Vagina (tissue), 2 donors: ENCODE data around the gene TRUB1. TPM values are rescaled to one million over a fixed set of nuclear protein-coding genes. Genes with fewer than 3 reads are reported as not detected.
A peak's percentile ranks its signal among the peaks of the same experiment; 100 is the strongest.
"Not testable (repeated sequence)": the region's sequence is repeated elsewhere in the genome, so short reads cannot be mapped to it uniquely, and the experiment has no call there.

Source experiments
- DNase-seq, 2 donors: peaks; one replicate each; pipeline ENCODE4 v3.0.0-alpha.2; 2017; ENCODE audit errors: extremely low spot score in 2 of 2
- H3K27ac ChIP-seq: fragments of 200-600 bp; sonication (generic); one replicate; pipeline ENCODE4 v1.5.1; 2019
- H3K27me3 ChIP-seq: fragments of 200-600 bp; sonication (generic); one replicate; pipeline ENCODE4 v1.5.1; 2019
- H3K36me3 ChIP-seq, 2 donors: fragments of 200-600 bp; sonication (generic); one replicate each; pipeline ENCODE4 v1.5.1; 2017 to 2019
- H3K4me1 ChIP-seq: fragments of 200-600 bp; sonication (generic); one replicate; pipeline ENCODE4 v1.5.1; 2019
- H3K4me3 ChIP-seq, 2 donors: fragments of 200-600 bp; sonication (generic); 1 replicate in 1 of 2; 2 replicates in 1 of 2; pipeline ENCODE4 v1.5.1; 2016 to 2019
- H3K9me3 ChIP-seq: fragments of 200-600 bp; sonication (generic); one replicate; pipeline ENCODE4 v1.5.1; 2019
- POLR2A ChIP-seq, 2 donors: fragments of 450-650 bp; IDR thresholded peaks; one replicate each; pipeline ENCODE4 v1.6.1; 2017; ENCODE audit warnings: antibody characterized with exemption in 2 of 2, mild to moderate bottlenecking in 2 of 2, moderate library complexity in 2 of 2
- POLR2AphosphoS5 ChIP-seq, 2 donors: sonication (generic); formaldehyde crosslinking; IDR thresholded peaks; one replicate each; pipeline ENCODE4 v1.9.0; 2017; ENCODE audit warnings: antibody characterized with exemption in 2 of 2, mild to moderate bottlenecking in 2 of 2, low read depth in 1 of 2; ENCODE audit not compliant: insufficient read depth in 1 of 2
- intact Hi-C: fragments of 100-400 bp; cut with DNase I; formaldehyde crosslinking; loops from one replicate; pipeline ENCODE4 v1.15.1; 2023
- total RNA-seq: library from RNA; depleted of rRNA; stranded (reverse); fragments of >200 nt; gene quantifications from one replicate; pipeline ENCODE4 v1.2.3, GENCODE V29; 2016
- TF ChIP-seq, protein P1 (sequence below), 3 experiments: fragments of 450-650 bp in 2 of 3; fragments of 200-600 bp in 1 of 3; sonication (generic) in 1 of 3; IDR thresholded peaks; one replicate each; pipeline ENCODE4 v1.5.1; 2017 to 2019; ENCODE audit warnings: antibody characterized with exemption in 3 of 3, mild to moderate bottlenecking in 2 of 3, moderate library complexity in 2 of 3

TRUB1 gene
- total RNA-seq, 1 donor from 2014 or later = 30.2 TPM

DNA sequence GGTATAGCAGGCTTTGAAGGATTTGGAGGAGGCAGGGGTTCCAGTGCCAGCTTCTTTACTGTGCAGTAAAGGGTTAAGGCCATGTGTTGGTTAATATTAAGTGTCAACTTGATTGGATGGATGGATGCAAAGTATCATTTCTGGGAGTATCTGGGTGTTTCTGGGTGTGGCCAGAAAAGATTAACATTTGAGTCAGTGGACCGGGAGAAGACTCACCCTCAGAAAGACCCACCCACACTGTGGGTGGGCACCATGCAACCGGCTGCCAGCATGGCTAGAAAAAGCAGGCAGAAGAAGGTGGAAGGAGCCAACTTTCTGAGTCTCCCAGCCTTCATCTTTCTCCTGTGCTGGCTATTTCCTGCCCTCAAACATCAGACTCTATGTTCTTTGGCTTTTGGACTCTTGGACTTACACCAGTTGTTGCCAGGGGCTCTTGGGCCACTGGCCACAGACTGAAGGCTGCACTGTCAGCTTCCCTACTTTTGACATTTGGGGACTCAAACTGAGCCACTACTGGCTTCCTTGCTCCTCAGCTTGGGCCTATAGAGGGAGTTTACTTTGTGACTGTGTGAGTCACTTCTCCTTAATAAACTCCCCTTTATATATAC, 6.8 kb upstream of the TRUB1 start:
- Histone ChIP-seq H3K36me3 (no peaks in the 10 kb centered on the region), H3K27ac (no peak overlapping the region), H3K9me3 (no peaks in the 10 kb centered on the region), H3K4me1 (no peaks in the 10 kb centered on the region), H3K27me3 (no peaks in the 10 kb centered on the region), H3K4me3 (no peak overlapping the region)
- DNase-seq = no peak
- intact Hi-C loops = no loop called here
- TF ChIP-seq POLR2A (IDR thresholded peaks at IDR 0.05) (no peak), POLR2AphosphoS5 (IDR thresholded peaks at IDR 0.05; ENCODE audit: insufficient read depth in 1 of 2, low read depth in 1 of 2) (no peak)
- TF ChIP-seq, protein P1, sequence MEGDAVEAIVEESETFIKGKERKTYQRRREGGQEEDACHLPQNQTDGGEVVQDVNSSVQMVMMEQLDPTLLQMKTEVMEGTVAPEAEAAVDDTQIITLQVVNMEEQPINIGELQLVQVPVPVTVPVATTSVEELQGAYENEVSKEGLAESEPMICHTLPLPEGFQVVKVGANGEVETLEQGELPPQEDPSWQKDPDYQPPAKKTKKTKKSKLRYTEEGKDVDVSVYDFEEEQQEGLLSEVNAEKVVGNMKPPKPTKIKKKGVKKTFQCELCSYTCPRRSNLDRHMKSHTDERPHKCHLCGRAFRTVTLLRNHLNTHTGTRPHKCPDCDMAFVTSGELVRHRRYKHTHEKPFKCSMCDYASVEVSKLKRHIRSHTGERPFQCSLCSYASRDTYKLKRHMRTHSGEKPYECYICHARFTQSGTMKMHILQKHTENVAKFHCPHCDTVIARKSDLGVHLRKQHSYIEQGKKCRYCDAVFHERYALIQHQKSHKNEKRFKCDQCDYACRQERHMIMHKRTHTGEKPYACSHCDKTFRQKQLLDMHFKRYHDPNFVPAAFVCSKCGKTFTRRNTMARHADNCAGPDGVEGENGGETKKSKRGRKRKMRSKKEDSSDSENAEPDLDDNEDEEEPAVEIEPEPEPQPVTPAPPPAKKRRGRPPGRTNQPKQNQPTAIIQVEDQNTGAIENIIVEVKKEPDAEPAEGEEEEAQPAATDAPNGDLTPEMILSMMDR (IDR thresholded peaks at IDR 0.05) = no peak

DNA sequence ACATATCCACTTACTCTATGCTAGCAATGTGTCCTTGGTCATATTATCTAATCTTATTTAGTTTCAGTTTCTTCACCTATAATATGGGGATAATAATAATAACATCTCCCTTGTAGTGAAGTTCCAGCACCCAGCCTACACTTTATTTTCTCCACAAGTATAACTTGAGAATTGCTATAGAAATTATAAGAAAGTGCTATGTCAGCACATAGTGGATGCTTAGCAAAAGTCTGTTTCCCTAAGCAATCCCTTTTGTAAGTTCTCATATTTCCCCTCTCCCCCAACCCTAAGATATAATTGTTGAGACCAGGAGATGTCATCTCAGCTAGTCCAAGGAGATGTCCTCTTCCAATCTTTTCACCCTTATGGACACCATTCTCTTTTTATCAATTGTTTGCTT, 5.8 kb upstream of the TRUB1 start:
- no peak for DNase-seq
- Histone ChIP-seq H3K4me3 (no peak overlapping the region), H3K27me3 (no peaks in the 10 kb centered on the region), H3K9me3 (no peaks in the 10 kb centered on the region), H3K36me3 (no peaks in the 10 kb centered on the region), H3K27ac (no peak overlapping the region), H3K4me1 (no peaks in the 10 kb centered on the region)
- TF ChIP-seq, protein P1 (IDR thresholded peaks at IDR 0.05) = no peak
- TF ChIP-seq POLR2A (IDR thresholded peaks at IDR 0.05) (no peak), POLR2AphosphoS5 (IDR thresholded peaks at IDR 0.05; ENCODE audit: insufficient read depth in 1 of 2, low read depth in 1 of 2) (no peak)
- intact Hi-C loops = no loop called here

DNA sequence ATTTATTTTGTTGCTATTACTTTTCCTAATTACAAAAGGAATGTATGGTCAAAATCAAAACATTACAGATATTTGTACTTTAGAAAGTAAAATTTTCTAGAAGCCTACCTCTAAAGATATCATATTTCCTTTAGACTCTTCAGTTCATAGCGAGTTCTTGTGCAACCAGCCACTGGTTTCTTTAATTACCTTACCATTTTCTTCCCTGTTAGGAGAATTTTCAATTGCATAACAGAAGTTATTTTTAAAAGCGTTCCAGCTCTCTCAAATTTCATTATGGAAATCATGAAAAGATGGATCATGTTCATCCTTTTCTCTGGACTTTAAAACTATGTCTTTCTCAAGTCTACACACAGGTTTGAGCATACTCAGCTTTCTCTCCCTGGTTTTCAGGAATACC, 5.0 kb upstream of the TRUB1 start:
- Histone ChIP-seq H3K9me3 (no peaks in the 10 kb centered on the region), H3K27me3 (no peaks in the 10 kb centered on the region), H3K36me3 (no peaks in the 10 kb centered on the region), H3K4me3 (no peak overlapping the region), H3K27ac (no peak overlapping the region), H3K4me1 (no peaks in the 10 kb centered on the region)
- intact Hi-C loops = no loop called here
- DNase-seq = no peak
- no peak for TF ChIP-seq POLR2AphosphoS5 (IDR thresholded peaks at IDR 0.05; ENCODE audit: insufficient read depth in 1 of 2, low read depth in 1 of 2)
- TF ChIP-seq POLR2A (IDR thresholded peaks at IDR 0.05) = no peak
- TF ChIP-seq, protein P1 (IDR thresholded peaks at IDR 0.05) = no peak

DNA sequence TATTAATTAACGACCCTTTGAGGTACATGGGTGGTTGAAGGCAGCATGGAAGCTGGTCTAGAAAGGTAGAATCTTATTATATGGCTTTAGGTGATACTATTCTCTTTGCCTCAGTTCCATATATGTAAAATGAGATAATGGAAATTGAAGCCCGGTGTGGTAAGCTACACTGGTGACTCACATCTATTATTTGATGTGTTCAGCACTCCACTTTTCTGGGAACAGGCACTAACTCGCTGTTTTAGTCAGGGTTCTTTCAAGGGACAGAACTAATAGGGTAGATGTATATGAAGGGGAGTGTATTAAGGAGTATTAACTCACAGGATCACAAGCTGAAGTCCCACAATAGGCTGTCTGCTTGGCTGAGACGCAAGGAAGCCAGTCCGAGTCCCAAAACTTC, 4.4 kb upstream of the TRUB1 start:
- Histone ChIP-seq H3K27ac (no peak overlapping the region), H3K36me3 (no peaks in the 10 kb centered on the region), H3K27me3 (no peaks in the 10 kb centered on the region), H3K4me1 (peaks cover 1% of the 10 kb centered on the region), H3K9me3 (no peaks in the 10 kb centered on the region), H3K4me3 (no peak overlapping the region)
- DNase-seq = no peak
- no peak for TF ChIP-seq POLR2A (IDR thresholded peaks at IDR 0.05)
- TF ChIP-seq, protein P1 (IDR thresholded peaks at IDR 0.05) = no peak
- intact Hi-C loops = no loop called here

DNA sequence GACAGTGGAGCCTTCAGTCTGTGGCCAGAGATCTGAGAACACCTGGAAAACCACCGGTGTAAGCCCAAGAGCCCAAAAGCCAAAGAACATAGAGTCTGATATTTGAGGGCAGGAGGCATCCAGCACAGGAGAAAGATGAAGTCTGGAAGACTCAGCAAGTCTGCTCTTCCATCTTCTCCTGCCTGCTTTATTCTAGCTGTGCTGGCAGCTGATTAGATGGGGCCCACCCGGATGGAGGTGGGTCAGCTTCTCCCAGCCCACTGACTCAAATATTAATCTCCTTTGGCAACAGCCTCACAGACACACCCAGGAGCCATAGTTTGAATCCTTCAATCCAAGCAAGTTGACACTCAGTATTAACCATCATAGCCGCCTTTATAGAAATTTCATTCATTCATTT, 4.0 kb upstream of the TRUB1 start:
- H3K36me3 ChIP-seq, H3K4me3 ChIP-seq, H3K27me3 ChIP-seq, H3K27ac ChIP-seq, DNase-seq, H3K9me3 ChIP-seq, intact Hi-C loops, H3K4me1 ChIP-seq: not testable (repeated sequence)

DNA sequence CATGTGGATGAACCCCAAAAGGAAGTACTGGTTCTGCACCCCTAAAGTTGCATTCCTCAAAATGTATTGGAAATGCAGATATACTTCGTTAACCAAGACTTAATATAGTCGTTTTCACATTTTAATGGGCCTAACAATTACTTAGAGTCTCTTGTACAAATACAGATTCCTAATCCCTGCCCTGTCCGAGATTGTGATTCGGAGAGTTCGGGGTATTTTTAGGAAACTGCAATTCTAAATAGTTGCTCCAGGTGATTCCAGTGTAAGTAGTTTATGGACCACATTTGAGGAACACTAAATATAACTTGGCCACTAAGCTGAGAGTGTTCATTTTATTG, 830 bp downstream of the TRUB1 start:
- Histone ChIP-seq H3K36me3 (peaks cover 0 to 8% of the 10 kb centered on the region in 2 donors), H3K27ac (no peak overlapping the region), H3K4me3 (peak overlapping the region; percentile 63 to 75), H3K27me3 (no peaks in the 10 kb centered on the region), H3K9me3 (no peaks in the 10 kb centered on the region), H3K4me1 (peaks cover 22% of the 10 kb centered on the region)
- no peak for DNase-seq
- intact Hi-C loops = no loop called here
- TF ChIP-seq, protein P1 (IDR thresholded peaks at IDR 0.05) = no peak
